Keratinocyte (primary cell): Measurements from ENCODE around the gene PTPRN2. TPM values are rescaled to one million over a fixed set of nuclear protein-coding genes. Genes with fewer than 3 reads are reported as not detected.

Source experiments
- DNase-seq: peaks from one replicate; pipeline ENCODE4 v3.0.0-alpha.2; 2011; ENCODE audit warnings: low read depth, missing footprints, low spot score
- FAIRE-seq: peaks from 2 replicates; lab custom pipeline; 2011; peaks lifted over from hg19 to GRCh38; lab: Jason Lieb, UNC
- H2AFZ ChIP-seq: 2 replicates; pipeline ENCODE4 v1.6.0; 2012; ENCODE audit warnings: low read length, control low read depth, inconsistent platforms; ENCODE audit not compliant: control insufficient read depth
- H3K27ac ChIP-seq: 2 replicates; pipeline ENCODE4 v1.5.1; 2011; ENCODE audit warnings: low read length; ENCODE audit not compliant: control insufficient read depth, insufficient read depth
- H3K27me3 ChIP-seq: 3 replicates; pipeline ENCODE4 v1.6.0; 2011; ENCODE audit warnings: low read length; ENCODE audit not compliant: control insufficient read depth, insufficient read depth; ENCODE audit errors: extremely low read depth
- H3K36me3 ChIP-seq, 2 experiments: 2 replicates in 1 of 2; 3 replicates in 1 of 2; pipeline ENCODE4 v1.5.1; 2011; ENCODE audit warnings: low read length in 2 of 2, mild to moderate bottlenecking in 1 of 2; ENCODE audit not compliant: control insufficient read depth in 2 of 2, insufficient read depth in 2 of 2; ENCODE audit errors: extremely low read depth in 1 of 2
- H3K4me1 ChIP-seq: 3 replicates; pipeline ENCODE4 v1.5.1; 2011; ENCODE audit warnings: low read length; ENCODE audit not compliant: control insufficient read depth, insufficient read depth; ENCODE audit errors: extremely low read depth
- H3K4me2 ChIP-seq: 3 replicates; pipeline ENCODE4 v1.6.0; 2011; ENCODE audit warnings: low read depth, low read length; ENCODE audit not compliant: control insufficient read depth, insufficient read depth; ENCODE audit errors: extremely low read depth
- H3K4me3 ChIP-seq, 3 experiments: fragments of 200-600 bp in 1 of 3; sonication (generic) in 1 of 3; 2 replicates in 2 of 3; 3 replicates in 1 of 3; pipeline ENCODE4 v1.5.1; 2011 to 2016; ENCODE audit warnings: low read length in 3 of 3, mild to moderate bottlenecking in 3 of 3, control low read depth in 2 of 3, inconsistent platforms in 1 of 3, low read depth in 1 of 3, mixed read lengths in 1 of 3, mixed run types in 1 of 3, moderate library complexity in 1 of 3; ENCODE audit not compliant: control insufficient read depth in 2 of 3, insufficient read depth in 2 of 3; ENCODE audit errors: extremely low read depth in 1 of 3
- H3K79me2 ChIP-seq: 2 replicates; pipeline ENCODE4 v1.6.0; 2012; ENCODE audit warnings: low read length; ENCODE audit not compliant: control insufficient read depth, insufficient read depth
- H3K9ac ChIP-seq: 3 replicates; pipeline ENCODE4 v1.6.0; 2011; ENCODE audit warnings: low read length; ENCODE audit not compliant: control insufficient read depth, insufficient read depth; ENCODE audit errors: extremely low read depth
- H3K9me1 ChIP-seq: 3 replicates; pipeline ENCODE4 v1.6.0; 2011; ENCODE audit warnings: low read length; ENCODE audit not compliant: control insufficient read depth, insufficient read depth; ENCODE audit errors: extremely low read depth
- H3K9me3 ChIP-seq: 2 replicates; pipeline ENCODE4 v1.5.1; 2012; ENCODE audit warnings: low read depth, low read length; ENCODE audit not compliant: control insufficient read depth
- H4K20me1 ChIP-seq: 3 replicates; pipeline ENCODE4 v1.6.0; 2011; ENCODE audit warnings: low read length; ENCODE audit not compliant: control insufficient read depth, insufficient read depth; ENCODE audit errors: extremely low read depth
- EZH2 ChIP-seq: IDR thresholded peaks from one replicate; pipeline ENCODE4 v1.6.1; 2012; ENCODE audit warnings: inconsistent platforms, mild to moderate bottlenecking, low read length, moderate library complexity
- dilution Hi-C: fragments of 300-500 bp; cut with MboI; formaldehyde crosslinking; loops from one replicate; pipeline ENCODE4 v1.7.0; 2020; ENCODE audit warnings: low sequenced_read_pairs; ENCODE audit not compliant: extremely low pct_ligation_motif_present
- polyA plus RNA-seq, 5 experiments: library from polyadenylated mRNA; depleted of rRNA in 3 of 5; stranded (reverse) in 3 of 5; stranded (forward) in 1 of 5; unstranded in 1 of 5; fragments of >200 nt; gene quantifications; 1 replicate in 1 of 5; 2 replicates in 3 of 5; 3 replicates in 1 of 5; pipeline versions ENCODE4 v1.2.1 to v1.2.3, GENCODE V29; 2011 to 2012; ENCODE audit warnings: missing spikeins in 2 of 5, low read depth in 1 of 5, low replicate concordance in 1 of 5
- TF ChIP-seq, protein P1 (sequence below), 3 experiments: IDR thresholded peaks in 1 of 3; conservative IDR thresholded peaks in 1 of 3; optimal IDR thresholded peaks in 1 of 3; 2 replicates in 2 of 3; 3 replicates in 1 of 3; pipeline versions ENCODE3 to v1.5.1; 2011; ENCODE audit warnings: low read length in 3 of 3, mild to moderate bottlenecking in 3 of 3, moderate library complexity in 2 of 3, control low read depth in 1 of 3, inconsistent platforms in 1 of 3; ENCODE audit not compliant: insufficient read depth in 2 of 3; ENCODE audit errors: extremely low read depth in 1 of 3

PTPRN2 gene
- polyA plus RNA-seq, 1 donor (not counting 4 experiments of a cell fraction or from before 2014, with no cell fraction given), result not detected

DNA sequence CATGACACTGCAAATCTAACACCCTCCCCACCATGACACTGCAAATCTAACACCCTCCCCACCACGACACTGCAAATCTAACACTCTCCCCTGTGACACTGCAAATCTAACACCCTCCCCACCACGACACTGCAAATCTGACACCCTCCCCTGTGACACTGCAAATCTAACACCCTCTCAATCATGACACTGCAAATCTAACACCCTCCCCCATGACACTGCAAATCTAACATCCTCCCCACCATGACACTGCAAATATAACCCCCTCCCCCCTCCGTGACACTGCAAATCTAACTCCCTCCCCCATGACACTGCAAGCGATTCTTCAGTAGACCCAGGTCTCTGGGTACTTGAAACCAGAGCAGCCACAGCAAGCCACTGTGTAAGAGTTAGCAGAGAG lies 646.4 kb downstream of the PTPRN2 start:
- Histone ChIP-seq H2AFZ (no peak overlapping the region), H3K9me1 (no peaks in the 10 kb centered on the region), H3K4me1 (no peaks in the 10 kb centered on the region), H4K20me1 (no peaks in the 10 kb centered on the region), H3K27me3 (no peaks in the 10 kb centered on the region), H3K27ac (no peak overlapping the region), H3K4me3 (no peak overlapping the region), H3K4me2 (no peak overlapping the region), H3K9ac (no peak overlapping the region), H3K79me2 (no peaks in the 10 kb centered on the region), H3K9me3 (peaks cover 32% of the 10 kb centered on the region), H3K36me3 (no peaks in the 10 kb centered on the region)
- dilution Hi-C loops, result no loop called here
- no peak for DNase-seq
- no peak for FAIRE-seq
- no peak for TF ChIP-seq EZH2
- TF ChIP-seq, protein P1, sequence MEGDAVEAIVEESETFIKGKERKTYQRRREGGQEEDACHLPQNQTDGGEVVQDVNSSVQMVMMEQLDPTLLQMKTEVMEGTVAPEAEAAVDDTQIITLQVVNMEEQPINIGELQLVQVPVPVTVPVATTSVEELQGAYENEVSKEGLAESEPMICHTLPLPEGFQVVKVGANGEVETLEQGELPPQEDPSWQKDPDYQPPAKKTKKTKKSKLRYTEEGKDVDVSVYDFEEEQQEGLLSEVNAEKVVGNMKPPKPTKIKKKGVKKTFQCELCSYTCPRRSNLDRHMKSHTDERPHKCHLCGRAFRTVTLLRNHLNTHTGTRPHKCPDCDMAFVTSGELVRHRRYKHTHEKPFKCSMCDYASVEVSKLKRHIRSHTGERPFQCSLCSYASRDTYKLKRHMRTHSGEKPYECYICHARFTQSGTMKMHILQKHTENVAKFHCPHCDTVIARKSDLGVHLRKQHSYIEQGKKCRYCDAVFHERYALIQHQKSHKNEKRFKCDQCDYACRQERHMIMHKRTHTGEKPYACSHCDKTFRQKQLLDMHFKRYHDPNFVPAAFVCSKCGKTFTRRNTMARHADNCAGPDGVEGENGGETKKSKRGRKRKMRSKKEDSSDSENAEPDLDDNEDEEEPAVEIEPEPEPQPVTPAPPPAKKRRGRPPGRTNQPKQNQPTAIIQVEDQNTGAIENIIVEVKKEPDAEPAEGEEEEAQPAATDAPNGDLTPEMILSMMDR (optimal IDR thresholded peaks at IDR 0.05 in 1 of 3, IDR thresholded peaks at IDR 0.05 in 1 of 3, conservative IDR thresholded peaks at IDR 0.05 in 1 of 3; ENCODE audit: extremely low read depth in 1 of 3, insufficient read depth in 2 of 3, low read length in 3 of 3), result no peak

DNA sequence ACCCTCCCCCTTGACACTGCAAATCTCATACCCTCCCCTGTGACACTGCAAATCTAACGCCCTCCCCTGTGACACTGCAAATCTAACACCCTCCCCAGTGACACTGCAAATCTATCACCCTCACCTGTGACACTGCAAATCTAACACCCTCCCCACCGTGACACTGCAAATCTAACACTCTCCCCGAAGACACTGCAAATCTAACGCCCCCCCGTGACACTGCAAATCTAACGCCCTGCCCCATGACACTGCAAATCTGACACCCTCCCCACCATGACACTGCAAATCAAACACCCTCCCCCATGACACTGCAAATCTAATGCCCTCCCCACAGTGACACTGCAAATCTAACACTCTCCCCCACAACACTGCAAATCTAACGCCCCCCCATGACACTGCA lies 647.1 kb downstream of the PTPRN2 start:
- Histone ChIP-seq H3K9me1 (no peaks in the 10 kb centered on the region), H3K9ac (no peak overlapping the region), H3K4me3 (no peak overlapping the region), H3K4me2 (no peak overlapping the region), H3K9me3 (peaks cover 33% of the 10 kb centered on the region), H2AFZ (no peak overlapping the region), H3K4me1 (no peaks in the 10 kb centered on the region), H3K27me3 (no peaks in the 10 kb centered on the region), H3K27ac (no peak overlapping the region), H4K20me1 (no peaks in the 10 kb centered on the region), H3K36me3 (no peaks in the 10 kb centered on the region), H3K79me2 (no peaks in the 10 kb centered on the region)
- dilution Hi-C loops, result no loop called here
- TF ChIP-seq, protein P1 (optimal IDR thresholded peaks at IDR 0.05 in 1 of 3, IDR thresholded peaks at IDR 0.05 in 1 of 3, conservative IDR thresholded peaks at IDR 0.05 in 1 of 3; ENCODE audit: extremely low read depth in 1 of 3, insufficient read depth in 2 of 3, low read length in 3 of 3), result no peak
- no peak for TF ChIP-seq EZH2
- DNase-seq, result no peak
- no peak for FAIRE-seq
